T-helper 22 cell (primary cell): Measurements from ENCODE around the gene MRPL54.
A peak's percentile ranks its signal among the peaks of the same experiment; 100 is the strongest.

Experiments
- DNase-seq: peaks from one replicate; pipeline ENCODE4 v3.0.0-alpha.2; 2020; ENCODE audit warnings: low read depth

MRPL54 gene

DNA sequence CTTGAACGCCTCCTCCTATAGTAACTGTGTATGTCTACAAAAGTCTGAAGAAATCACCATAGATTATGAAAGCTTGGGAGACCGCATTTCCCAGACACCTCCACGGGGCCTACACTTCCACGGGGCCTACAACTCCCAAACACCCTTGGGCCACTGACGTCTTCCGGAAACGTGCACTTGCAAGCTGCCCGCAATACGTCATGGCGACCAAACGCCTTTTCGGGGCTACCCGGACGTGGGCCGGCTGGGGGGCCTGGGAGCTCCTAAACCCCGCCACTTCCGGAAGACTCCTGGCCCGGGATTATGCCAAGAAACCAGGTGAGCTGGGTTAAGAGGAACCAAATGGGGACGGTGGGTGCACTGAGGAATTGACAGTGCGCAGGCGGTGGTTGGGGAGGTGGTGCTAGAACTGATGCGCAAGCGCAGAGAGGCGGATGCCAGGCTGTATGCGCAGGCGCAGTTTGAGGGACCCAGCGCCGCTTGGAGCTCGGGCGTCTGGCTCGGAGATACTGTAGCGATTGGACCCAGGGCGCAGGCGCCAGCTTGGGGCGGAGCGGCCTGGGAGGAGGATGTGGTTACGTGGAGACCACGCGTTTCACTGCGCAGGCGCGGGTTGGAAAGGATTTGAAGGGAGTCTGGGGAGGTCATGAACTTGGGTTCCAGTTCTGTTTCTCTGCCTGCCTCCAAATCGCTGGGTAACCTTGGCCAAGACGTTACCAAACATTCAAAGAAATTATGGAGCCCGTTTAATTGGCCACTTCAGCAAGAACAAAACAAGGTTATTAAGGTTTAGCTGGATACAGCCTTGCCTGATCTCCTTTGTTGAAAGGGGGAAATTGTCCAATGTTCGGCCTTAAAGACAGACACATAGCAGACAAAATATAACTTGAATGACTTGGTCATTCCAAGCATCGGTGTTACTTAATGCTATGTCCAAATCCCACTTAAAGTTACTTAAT is at the start of gene MRPL54:
Gene MRPL54 (plus strand): TSS at position 182 of the 959 bp plus-strand sequence. CDS start 19 bp downstream, at position 201.
- peak; percentile 97 for DNase-seq

DNA sequence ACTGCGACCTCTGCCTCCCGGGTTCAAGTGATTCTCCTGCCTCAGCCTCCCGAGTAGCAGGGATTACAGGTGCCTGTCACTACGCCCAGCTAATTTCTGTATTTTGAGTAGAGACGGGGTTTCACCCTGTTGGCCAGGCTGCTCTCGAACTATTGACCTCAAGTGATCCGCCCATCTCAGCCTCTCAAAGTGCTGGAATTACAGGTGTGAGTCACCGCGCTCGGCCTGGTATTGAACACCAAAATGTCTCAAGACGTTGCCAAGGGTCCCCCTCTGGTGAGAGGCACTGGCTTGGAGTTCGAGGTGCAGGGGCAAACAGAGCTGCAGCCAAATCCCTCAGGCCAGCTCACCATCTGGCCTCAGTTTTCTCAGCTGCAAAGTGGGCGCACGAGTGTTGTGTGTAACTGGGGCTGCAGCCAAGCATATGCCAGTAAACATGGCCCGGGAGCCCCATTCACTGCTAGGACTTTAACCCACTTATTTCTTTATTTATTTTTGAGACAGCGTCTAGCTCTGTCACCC is 46.3 kb upstream of the MRPL54 start:
- DNase-seq: no peak

DNA sequence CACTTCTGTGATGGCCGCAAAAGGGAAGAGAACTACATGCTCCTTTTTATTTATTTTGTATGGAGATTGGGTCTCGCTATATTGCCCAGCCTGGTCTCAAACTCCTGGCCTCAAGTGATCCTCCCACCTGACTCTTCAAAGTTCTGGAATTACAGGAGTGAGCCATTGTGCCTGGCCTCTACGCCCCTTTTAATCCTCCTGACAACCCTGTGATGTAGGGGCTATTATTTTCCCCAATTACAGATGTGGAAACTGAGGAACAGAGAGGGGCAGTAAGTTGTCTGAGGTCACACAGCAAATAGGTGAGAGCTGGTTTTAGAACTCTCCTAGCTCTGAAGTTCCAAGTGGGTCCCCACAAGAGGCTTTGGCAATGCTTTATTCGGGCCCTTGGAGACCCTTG is 42.6 kb upstream of the MRPL54 start:
- no peak for DNase-seq

DNA sequence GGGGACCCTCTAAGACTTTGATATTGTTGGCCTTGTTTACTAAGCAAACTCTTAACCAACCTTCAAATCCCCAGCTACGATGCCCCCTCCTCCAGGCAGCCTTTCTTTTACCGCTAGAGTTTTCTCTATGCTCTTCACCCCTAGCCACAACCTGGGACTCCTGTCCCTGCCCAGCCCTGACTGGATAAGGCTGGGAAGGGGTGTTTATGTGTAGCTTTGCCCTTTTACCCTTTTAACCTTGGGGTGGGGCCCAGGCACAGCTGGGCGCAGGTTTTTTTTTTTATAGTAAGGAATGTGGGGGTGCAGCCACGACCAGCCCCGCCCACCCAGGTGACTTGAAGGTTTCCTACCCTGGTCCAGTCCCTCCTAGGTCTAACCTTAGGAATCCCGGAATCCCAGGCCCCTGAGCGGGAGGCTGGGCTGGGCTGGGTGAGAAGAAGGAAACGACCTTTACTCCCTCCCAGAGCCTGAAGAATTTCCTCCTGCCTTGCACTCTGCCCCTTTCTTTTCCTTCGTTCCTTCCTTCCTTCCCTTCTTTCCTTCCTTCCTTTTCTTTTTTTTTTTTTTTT is 42.0 kb upstream of the MRPL54 start:
- DNase-seq: no peak

DNA sequence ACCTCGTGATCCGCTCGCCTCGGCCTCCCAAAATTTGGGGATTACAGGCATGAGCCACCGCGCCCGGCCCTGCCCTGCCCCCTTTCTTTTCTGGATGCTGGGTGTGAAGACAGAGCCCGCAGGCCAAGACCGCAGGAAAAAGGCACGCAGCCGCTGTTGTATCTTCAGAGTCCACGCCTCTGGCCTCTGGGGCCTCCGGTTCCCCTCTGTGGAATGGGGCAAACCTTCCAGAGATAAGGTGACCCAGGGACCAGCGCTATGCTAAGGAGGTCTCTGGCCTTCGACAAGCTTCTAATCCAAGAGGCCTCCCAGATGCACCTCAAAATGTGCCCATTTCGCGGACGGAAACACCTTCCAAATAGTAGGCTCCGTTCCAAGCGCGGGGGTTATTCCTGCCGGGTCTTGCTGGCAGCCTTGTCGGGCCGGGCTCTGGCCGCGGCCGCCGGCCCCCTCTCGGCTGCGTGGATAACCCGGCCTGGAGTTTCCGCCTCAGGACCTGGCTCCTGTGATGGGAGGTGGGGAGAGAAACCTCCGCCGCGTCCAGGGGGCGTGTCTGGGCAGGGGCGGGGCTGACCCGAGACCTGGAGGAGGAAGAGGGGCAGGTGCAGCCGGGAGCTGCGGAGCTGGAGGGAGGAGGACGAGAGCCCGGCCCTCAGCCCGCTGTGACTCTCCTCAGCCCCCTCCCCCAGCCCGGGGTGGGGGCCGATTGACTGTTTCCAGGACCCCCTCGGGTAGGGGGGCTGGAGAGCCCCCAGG is 41.2 kb upstream of the MRPL54 start:
- peak; percentile 79 for DNase-seq

DNA sequence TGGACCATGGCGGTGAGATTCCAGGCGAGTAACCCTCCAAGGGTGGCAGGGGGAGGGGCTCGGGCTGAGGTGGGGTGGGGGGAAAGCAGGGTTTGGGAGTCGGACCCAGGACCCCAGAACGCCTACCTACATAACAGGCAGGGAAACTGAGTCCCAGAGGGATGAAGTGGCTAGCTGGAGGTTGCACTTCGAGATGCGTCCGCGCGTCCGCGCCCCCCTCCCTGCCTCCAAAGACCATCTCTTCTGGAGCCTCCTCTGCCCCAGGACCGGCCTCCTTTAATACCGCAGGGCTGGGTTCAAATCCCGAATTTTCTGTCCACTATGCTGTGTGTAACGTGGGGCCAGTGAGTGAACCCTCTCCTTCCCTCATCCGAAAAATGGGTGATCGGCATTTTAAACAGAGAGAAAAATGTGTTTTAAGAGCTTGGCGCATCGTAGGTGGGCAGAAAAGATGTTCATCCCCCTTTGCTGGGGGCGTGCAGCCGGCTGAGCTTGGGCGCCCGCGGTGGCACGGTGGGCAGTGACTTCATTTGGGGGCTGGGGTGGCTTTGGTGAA is 40.5 kb upstream of the MRPL54 start:
- DNase-seq: no peak

DNA sequence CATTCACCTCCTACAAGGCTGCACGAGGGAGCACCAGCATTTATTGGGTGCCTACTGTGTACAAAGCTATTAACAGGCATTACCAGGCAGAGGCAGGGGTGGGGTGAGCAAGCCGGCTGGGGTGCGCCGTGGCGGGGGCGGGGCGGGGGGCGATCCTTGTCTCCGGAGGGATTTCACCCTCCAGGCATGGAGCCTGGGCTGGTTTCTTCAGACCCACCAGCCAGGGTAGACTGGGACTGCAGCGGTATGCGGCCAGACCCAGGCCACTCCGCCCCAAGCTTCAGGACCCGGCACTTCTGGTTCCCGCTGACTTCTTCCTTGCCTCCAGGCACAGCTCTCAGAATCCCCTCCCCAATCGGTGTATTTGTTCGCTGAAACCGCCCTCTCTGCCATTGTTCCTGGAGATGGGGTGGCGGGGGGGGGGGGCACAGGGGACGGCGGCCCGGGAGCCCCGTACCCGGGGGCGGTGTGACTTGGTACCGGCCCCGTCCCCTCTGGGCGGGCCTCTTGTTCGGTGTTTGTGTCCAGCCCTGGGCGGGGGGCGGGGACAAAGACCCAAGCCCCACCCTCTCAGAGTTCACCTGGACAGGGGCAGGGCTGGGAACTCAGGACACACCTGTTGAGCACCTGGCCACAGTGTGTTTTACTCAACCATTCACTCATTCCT is 39.9 kb upstream of the MRPL54 start:
- DNase-seq: no peak

DNA sequence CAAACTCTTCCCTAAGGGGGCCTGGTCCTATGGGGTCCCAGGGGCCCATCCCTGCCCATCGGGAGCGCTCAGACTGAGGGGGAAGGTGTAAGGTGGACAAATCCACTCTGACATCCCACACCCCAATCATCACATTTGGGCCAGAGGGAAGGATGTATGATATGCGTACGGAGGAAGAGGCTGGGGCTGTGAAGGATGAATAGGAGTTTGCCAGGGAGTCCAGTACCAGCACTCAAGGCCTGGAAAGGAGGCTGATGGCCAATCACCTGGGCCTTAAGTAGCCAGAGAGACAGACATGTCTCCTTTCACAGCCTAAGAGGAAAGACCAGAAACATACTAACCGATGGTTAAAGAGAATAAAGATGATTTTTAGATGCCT is 39.4 kb upstream of the MRPL54 start:
- no peak for DNase-seq

DNA sequence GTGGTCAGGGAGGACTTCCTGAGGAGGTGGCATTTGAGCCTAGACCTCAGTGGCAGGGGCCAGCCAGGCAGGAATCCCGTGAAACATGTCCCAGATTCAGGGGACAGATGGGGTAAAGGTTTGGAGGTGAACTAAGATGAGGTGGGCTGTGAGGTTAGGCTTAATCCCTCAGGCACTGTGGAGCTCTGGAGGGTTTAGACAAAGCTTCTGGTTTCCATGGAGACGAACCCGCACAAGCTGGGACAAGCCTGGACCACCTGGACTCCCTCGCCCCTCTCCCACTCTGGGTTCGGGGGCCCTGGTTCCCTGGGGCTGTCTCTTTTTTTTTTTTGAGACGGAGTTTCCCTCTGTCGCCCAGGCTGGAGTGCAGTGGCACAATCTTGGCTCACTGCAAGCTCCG is 38.6 kb upstream of the MRPL54 start:
- DNase-seq: no peak

DNA sequence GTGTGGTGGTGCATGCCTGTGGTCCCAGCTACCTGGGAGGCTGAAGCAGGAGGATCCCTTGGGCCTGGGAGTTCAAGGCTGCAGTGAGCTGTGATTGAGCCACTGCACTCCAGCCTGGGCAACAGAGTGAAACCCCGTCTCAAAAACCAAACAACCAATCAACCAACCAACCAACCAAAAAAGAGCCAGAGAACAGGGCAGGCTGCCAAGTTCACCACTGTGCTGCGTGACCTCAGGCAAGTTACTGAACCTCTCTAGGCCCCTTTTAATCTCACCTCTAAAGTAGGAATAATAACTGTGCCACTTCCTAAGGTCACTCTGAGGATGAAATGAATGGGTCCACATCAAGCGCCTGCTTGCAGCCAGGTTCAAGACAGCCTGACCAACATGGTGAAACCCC is 37.4 kb upstream of the MRPL54 start:
- DNase-seq: no peak

DNA sequence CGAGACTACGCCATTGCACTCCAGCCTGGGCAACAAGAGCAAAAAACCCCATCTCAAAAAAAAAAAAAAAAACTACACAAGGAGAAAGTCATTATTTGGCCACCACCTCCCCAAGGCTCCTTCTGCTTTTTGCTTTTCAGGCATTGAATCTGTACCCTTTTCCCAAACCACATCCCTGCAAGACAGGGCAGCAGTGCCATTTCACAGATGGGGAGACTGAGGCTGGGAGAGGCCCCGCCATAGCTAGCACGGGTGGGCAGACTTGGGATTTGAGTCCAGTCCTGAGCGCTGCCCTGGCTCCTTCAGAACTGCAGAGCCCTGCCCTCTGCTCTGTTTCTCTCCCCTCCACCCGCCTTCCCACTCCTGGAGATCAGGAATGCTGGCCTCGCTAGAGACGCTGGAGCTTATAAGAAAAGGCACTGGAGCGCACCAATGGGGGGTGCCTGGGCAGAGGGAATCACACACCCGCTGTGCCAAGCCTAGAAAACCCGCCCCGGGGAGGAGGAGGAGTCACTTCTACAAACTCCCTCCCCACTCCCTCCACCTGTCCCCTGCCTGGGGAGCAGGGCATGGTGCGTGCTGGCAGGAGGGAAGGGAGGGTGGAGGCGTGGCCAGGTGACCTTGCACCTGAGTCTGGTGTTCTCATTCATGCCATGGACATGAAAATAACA is 36.7 kb upstream of the MRPL54 start:
- no peak for DNase-seq

DNA sequence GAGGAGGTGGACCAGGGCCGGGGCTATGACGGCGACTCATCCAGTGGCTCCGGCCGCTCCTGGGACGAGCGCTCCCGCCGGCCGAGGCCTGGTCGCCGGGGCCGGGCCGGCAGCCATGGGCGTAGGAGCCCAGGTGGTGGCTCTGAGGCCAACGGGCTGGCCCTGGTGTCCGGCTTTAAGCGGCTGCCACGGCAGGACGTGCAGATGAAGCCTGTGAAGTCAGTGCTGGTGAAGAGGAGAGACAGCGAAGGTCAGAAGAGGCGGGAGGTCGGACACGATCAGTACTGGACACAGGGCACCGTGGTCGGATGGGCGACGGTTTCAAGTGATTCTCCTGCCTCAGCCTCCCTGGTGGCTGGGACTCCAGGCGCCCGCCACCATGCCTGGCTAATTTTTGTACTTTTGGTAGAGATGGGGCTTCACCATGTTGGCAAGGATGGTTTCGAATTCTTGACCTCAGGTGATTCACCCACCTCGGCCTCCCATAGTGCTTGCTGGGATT is 32.0 kb upstream of the MRPL54 start:
- no peak for DNase-seq

DNA sequence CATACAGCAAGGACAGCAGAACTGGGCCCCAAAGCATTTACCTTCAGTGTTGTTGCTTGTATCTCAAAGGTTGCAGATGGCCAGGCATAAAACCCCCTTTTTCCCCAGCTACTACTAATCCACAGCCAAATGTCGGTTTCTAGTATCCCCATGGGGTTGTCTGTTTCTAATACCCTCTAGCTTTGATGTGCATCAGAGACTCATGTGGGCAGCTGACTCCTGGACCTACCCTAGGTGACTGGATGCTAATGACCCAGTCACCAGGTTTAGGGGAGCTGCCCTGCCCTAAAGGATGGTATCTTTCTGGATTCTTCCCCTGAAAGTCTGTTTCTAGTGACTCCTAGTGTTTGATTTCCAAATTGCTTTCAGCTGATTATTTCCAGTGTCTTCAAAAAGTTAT is 30.4 kb upstream of the MRPL54 start:
- DNase-seq: no peak

DNA sequence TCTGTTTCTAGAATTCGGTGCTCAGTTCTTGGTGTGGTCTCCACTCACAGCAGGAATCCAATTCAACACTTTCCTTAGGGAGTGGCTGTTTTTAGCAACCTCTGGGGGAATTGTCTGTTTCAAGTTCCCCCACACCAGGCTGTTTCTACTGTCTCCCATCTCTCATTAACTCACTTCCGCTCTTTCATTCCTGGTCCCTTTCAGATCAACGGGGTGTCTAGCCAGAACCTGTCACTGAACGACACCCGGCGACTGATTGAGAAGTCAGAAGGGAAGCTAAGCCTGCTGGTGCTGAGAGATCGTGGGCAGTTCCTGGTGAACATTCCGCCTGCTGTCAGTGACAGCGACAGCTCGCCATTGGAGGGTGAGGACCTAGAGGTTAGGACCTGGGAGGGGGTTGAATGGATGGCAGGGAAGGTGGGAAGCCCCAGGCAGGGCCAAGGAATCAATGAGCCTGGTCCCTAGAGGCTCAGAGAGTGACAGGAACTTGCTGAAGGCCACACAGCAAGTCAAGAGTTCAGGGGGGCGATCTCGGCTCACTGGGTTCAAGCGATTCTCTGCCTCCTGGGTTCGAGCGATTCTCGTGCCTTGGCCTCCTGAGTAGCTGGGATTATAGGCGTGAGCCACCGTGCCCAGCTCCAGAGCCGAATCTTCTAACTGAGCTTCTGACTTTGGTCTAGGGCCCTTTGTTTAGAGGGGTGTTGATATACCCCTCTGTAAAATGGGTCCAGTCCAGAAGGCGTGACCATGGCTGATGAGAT is 28.8 kb upstream of the MRPL54 start:
- DNase-seq: no peak

DNA sequence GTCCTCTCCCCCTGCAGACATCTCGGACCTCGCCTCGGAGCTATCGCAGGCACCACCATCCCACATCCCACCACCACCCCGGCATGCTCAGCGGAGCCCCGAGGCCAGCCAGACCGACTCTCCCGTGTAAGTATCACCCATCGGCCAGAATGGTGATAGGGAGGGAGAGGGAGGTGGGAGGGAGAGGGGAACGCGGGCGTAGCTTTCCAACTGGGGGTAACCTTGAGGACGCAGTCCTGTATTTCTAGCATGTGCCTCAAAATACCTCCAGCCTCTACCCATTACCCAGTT is 28.2 kb upstream of the MRPL54 start:
- no peak for DNase-seq

DNA sequence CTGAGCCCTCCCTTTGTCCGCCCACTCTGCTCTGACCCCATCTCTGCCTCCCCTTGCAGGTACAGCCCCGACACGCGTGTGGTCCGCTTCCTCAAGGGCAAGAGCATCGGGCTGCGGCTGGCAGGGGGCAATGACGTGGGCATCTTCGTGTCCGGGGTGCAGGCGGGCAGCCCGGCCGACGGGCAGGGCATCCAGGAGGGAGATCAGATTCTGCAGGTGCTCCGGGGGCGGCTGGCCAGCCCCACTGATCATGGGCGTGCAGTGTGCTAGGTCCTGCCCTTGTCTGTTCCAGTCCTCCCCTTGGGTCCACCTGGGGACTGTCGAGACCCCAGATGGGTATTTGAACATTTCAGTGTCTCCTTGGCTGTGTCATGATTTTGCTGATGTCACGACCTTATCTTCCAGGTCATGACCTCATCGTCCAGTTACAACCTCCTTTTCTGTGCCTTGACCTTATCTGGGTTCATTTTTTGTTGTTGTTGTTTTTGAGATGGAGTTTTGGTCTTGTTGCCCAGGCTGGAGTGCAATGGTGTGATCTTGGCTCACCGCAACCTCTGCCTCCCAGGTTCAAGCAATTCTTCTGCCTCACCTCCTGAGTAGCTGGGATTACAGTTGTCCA is 26.3 kb upstream of the MRPL54 start:
- no peak for DNase-seq

DNA sequence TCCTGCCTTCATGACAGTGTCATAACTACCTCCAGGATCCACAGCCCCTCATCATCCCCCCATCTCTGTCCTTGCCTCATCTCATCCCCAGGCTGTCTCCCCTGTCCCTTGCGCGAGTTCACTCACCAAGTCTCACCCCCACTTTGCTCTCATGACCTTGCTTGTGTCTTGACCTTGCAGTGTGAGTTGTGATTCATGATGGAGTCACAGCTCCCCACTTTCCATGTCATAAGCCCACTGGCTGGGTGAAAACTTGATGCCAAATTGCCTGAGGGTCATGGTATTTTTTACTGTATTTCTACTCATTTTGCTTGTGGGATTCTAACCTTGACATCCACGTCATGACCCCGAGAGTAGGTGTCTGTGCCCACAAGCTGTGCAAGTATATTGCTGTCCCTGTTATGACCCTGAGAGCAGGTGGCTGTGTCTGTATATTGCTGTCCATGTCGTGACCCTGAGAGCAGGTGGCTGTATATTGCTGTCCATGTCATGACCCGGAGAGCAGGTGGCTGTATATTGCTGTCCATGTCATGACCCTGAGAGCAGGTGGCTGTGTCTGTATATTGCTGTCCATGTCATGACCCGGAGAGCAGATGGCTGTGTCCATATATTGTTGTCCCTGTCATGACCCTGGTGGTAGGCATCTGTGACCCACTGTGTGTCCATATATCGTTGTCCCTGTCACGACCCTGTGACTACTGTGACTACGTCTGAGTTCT is 24.8 kb upstream of the MRPL54 start:
- no peak for DNase-seq

DNA sequence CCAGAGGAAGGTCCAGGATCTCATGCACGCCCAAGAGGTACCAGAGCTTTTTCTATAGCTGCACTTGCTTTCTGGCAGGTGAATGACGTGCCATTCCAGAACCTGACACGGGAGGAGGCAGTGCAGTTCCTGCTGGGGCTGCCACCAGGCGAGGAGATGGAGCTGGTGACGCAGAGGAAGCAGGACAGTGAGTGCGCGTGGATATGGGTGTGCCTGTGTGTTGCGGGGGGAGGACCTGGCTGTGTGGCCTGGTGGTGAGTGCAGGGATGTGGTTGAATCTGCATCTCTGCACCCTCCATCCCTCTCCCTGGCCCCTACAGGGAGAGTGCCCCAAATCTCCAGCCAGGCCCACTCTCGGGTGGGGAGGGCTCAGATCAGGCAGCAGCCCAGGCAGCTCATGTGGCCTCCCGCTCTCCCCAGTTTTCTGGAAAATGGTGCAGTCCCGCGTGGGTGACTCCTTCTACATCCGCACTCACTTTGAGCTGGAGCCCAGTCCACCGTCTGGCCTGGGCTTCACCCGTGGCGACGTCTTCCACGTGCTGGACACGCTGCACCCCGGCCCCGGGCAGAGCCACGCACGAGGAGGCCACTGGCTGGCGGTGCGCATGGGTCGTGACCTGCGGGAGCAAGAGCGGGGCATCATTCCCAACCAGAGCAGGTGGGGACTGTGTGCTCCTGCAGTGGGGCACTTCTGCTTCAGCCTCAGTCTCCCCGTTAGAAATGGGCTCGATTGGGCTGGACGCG is 23.8 kb upstream of the MRPL54 start:
- no peak for DNase-seq

DNA sequence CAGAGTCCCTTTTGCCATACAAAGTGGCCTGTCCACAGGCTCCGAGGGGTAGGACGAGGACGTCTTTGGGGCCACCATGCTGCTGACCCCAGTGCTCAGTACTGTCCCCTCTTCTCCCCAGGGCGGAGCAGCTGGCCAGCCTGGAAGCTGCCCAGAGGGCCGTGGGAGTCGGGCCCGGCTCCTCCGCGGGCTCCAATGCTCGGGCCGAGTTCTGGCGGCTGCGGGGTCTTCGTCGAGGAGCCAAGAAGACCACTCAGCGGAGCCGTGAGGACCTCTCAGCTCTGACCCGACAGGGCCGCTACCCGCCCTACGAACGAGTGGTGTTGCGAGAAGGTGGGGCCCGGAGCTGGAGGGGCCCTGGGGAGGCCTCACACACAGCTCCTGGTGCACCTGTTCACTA is 22.1 kb upstream of the MRPL54 start:
- no peak for DNase-seq
